Endodermal cell (in vitro differentiated cells): ENCODE results near the gene ENDOU. TPM values are rescaled to one million over a fixed set of nuclear protein-coding genes. Genes with fewer than 3 reads are reported as not detected.
A peak's percentile ranks its signal among the peaks of the same experiment; 100 is the strongest.

Experiments used
- DNase-seq: peaks from one replicate; pipeline ENCODE4 v3.0.0-alpha.2; 2017
- H3K27ac ChIP-seq: 2 replicates; pipeline ENCODE4 v1.5.1; 2013; ENCODE audit warnings: mild to moderate bottlenecking, low read depth, low read length, moderate library complexity
- H3K27me3 ChIP-seq: 2 replicates; pipeline ENCODE4 v1.6.1; 2013; ENCODE audit warnings: mild to moderate bottlenecking, low read length, moderate library complexity; ENCODE audit not compliant: insufficient read depth, control insufficient read depth, poor library complexity, severe bottlenecking
- H3K36me3 ChIP-seq: 2 replicates; pipeline ENCODE4 v1.7.0; 2013; ENCODE audit warnings: mild to moderate bottlenecking, low read length, moderate library complexity; ENCODE audit not compliant: control insufficient read depth, insufficient read depth
- H3K4me1 ChIP-seq: one replicate; pipeline ENCODE4 v1.7.0; 2013; ENCODE audit warnings: low read length; ENCODE audit not compliant: control insufficient read depth, insufficient read depth
- H3K4me3 ChIP-seq: 2 replicates; pipeline ENCODE4 v1.5.1; 2013; ENCODE audit warnings: mild to moderate bottlenecking, low read length, moderate library complexity
- H3K9ac ChIP-seq: 2 replicates; pipeline ENCODE4 v1.6.1; 2013; ENCODE audit warnings: mild to moderate bottlenecking, low read length, moderate library complexity; ENCODE audit not compliant: poor library complexity, severe bottlenecking; ENCODE audit errors: extremely low read depth
- H3K9me3 ChIP-seq: 2 replicates; pipeline ENCODE4 v1.6.1; 2013; ENCODE audit warnings: mild to moderate bottlenecking, low read length, moderate library complexity; ENCODE audit not compliant: control insufficient read depth
- H3K27ac Mint-ChIP-seq: 2 replicates; pipeline ENCODE4 v1.8.0; 2020; ENCODE audit warnings: mixed read lengths
- H3K27me3 Mint-ChIP-seq: 2 replicates; pipeline ENCODE4 v1.8.0; 2021; ENCODE audit warnings: mild to moderate bottlenecking, mixed read lengths; ENCODE audit not compliant: insufficient read depth
- H3K36me3 Mint-ChIP-seq: 2 replicates; pipeline ENCODE4 v1.8.0; 2020; ENCODE audit warnings: low read depth, mixed read lengths
- H3K4me1 Mint-ChIP-seq: 2 replicates; pipeline ENCODE4 v1.8.0; 2020; ENCODE audit warnings: mixed read lengths
- H3K4me3 Mint-ChIP-seq: 2 replicates; pipeline ENCODE4 v1.8.0; 2020; ENCODE audit warnings: mild to moderate bottlenecking, moderate library complexity, mixed read lengths
- H3K9me3 Mint-ChIP-seq: 2 replicates; pipeline ENCODE4 v1.8.0; 2020; ENCODE audit warnings: mild to moderate bottlenecking, mixed read lengths
- CTCF ChIP-seq: fragments of 200-600 bp; sonication (generic); conservative IDR thresholded peaks from 2 replicates; pipeline ENCODE4 v1.5.0; 2021; ENCODE audit warnings: antibody characterized with exemption, mild to moderate bottlenecking
- WGBS, 2 experiments: methylation state at CpG; one replicate each; pipeline versions ENCODE4 v1.1.5 to v1.1.7; 2013; ENCODE audit warnings: missing lambda C conversion rate in 2 of 2, mixed read lengths in 1 of 2; ENCODE audit not compliant: insufficient coverage in 1 of 2, insufficient read length in 1 of 2; 5-methylcytosine and 5-hydroxymethylcytosine counted together
- total RNA-seq, 2 donors: library from RNA; stranded (reverse); fragmentation: NEBNext Ultra II Directional in 1 of 2; extraction: Animal tissue kit (Norgen Biotek cat#: 25700) in 1 of 2; gene quantifications; 2 replicates in 1 of 2; 3 replicates in 1 of 2; pipeline ENCODE4 v1.2.1, GENCODE V29; 2021

The ENDOU gene
- total RNA-seq, 2 donors from 2014 or later, result not detected

- H3K4me3 Mint-ChIP-seq, result peak overlapping the region; percentile 67
- peaks cover 40% of the 10 kb centered on the region for H3K4me1 Mint-ChIP-seq
- H3K4me3 ChIP-seq, result peak overlapping the region; percentile 77
- 11% methylated on average over 10 of the region's 10 CpGs; no CpG with 5 or more reads in 1 of the 2 experiments for WGBS, 2 experiments
- H3K27me3 ChIP-seq, result no peaks in the 10 kb centered on the region
- H3K36me3 Mint-ChIP-seq, result peaks cover 4% of the 10 kb centered on the region
- peak overlapping the region; percentile 87 for H3K27ac Mint-ChIP-seq
- H3K9ac ChIP-seq, result peak overlapping the region; percentile 71
- peaks cover 6% of the 10 kb centered on the region for H3K4me1 ChIP-seq
- no peaks in the 10 kb centered on the region for H3K9me3 ChIP-seq
- peak; percentile 85 for DNase-seq
- H3K27me3 Mint-ChIP-seq, result no peaks in the 10 kb centered on the region
- no peak overlapping the region for H3K27ac ChIP-seq
- H3K9me3 Mint-ChIP-seq, result no peaks in the 10 kb centered on the region
- TF ChIP-seq CTCF, result no peak
- no peaks in the 10 kb centered on the region for H3K36me3 ChIP-seq
These were observed 33.2 kb upstream of the ENDOU start for GRCh38 chr12:47758584-47758833.

- no peak for TF ChIP-seq CTCF
- peaks cover 44% of the 10 kb centered on the region for H3K4me1 Mint-ChIP-seq
- peaks cover 4% of the 10 kb centered on the region for H3K36me3 Mint-ChIP-seq
- H3K27me3 ChIP-seq, result no peaks in the 10 kb centered on the region
- DNase-seq, result peak; percentile 90
- H3K27me3 Mint-ChIP-seq, result no peaks in the 10 kb centered on the region
- H3K4me3 ChIP-seq, result peak overlapping the region; percentile 77
- H3K9me3 Mint-ChIP-seq, result no peaks in the 10 kb centered on the region
- H3K9me3 ChIP-seq, result no peaks in the 10 kb centered on the region
- peaks cover 6% of the 10 kb centered on the region for H3K4me1 ChIP-seq
- 57 to 60% methylated on average over 11 to 20 of the region's 20 CpGs for WGBS, 2 experiments
- no peak overlapping the region for H3K27ac ChIP-seq
- H3K36me3 ChIP-seq, result no peaks in the 10 kb centered on the region
- peak overlapping the region; percentile 87 for H3K27ac Mint-ChIP-seq
- peak overlapping the region; percentile 67 for H3K4me3 Mint-ChIP-seq
- H3K9ac ChIP-seq, result peak overlapping the region; percentile 71
These were observed 32.7 kb upstream of the ENDOU start for GRCh38 chr12:47757840-47758583.

GRCh38 chr12:47757364-47757839, 32.1 kb upstream of the ENDOU start:
- no peak for DNase-seq
- Mint-ChIP-seq H3K36me3 (peaks cover 4% of the 10 kb centered on the region), H3K4me1 (peaks cover 50% of the 10 kb centered on the region), H3K27ac (peak overlapping the region; percentile 48), H3K9me3 (no peaks in the 10 kb centered on the region), H3K4me3 (peak overlapping the region; percentile 67), H3K27me3 (no peaks in the 10 kb centered on the region)
- no peak overlapping the region for H3K9ac ChIP-seq
- H3K36me3 ChIP-seq, result no peaks in the 10 kb centered on the region
- no peaks in the 10 kb centered on the region for H3K27me3 ChIP-seq
- H3K27ac ChIP-seq, result no peak overlapping the region
- no peak for TF ChIP-seq CTCF
- no peaks in the 10 kb centered on the region for H3K9me3 ChIP-seq
- WGBS, 2 experiments, result 80 to 81% methylated on average over 1 to 7 of the region's 7 CpGs
- peaks cover 8% of the 10 kb centered on the region for H3K4me1 ChIP-seq
- peak overlapping the region; percentile 77 for H3K4me3 ChIP-seq
